Nephron (organoid): ENCODE results near the gene ABHD6.

ENCODE experiments used
- H3K27ac Mint-ChIP-seq, 3 experiments: 2 replicates each; pipeline ENCODE4 v1.8.0; 2020; ENCODE audit warnings: mixed read lengths in 3 of 3, mild to moderate bottlenecking in 2 of 3, moderate library complexity in 1 of 3
- H3K27me3 Mint-ChIP-seq: 2 replicates; pipeline ENCODE4 v1.8.0; 2021; ENCODE audit warnings: low read depth, mild to moderate bottlenecking, moderate library complexity, mixed read lengths
- H3K36me3 Mint-ChIP-seq: 2 replicates; pipeline ENCODE4 v1.8.0; 2020; ENCODE audit warnings: low read depth, mixed read lengths
- H3K4me1 Mint-ChIP-seq: 2 replicates; pipeline ENCODE4 v1.8.0; 2020; ENCODE audit warnings: mixed read lengths
- H3K4me3 Mint-ChIP-seq, 3 experiments: 2 replicates each; pipeline ENCODE4 v1.8.0; 2020; ENCODE audit warnings: mild to moderate bottlenecking in 3 of 3, mixed read lengths in 3 of 3, moderate library complexity in 2 of 3
- H3K9me3 Mint-ChIP-seq: 2 replicates; pipeline ENCODE4 v1.8.0; 2020; ENCODE audit warnings: mixed read lengths
- TF ChIP-seq, protein P1 (sequence below), 3 experiments: fragments of 200-600 bp; sonication (generic); IDR thresholded peaks; one replicate each; pipeline ENCODE4 v1.5.0; 2021; ENCODE audit warnings: antibody characterized with exemption in 3 of 3; ENCODE audit not compliant: unreplicated experiment in 3 of 3

ABHD6 gene

DNA sequence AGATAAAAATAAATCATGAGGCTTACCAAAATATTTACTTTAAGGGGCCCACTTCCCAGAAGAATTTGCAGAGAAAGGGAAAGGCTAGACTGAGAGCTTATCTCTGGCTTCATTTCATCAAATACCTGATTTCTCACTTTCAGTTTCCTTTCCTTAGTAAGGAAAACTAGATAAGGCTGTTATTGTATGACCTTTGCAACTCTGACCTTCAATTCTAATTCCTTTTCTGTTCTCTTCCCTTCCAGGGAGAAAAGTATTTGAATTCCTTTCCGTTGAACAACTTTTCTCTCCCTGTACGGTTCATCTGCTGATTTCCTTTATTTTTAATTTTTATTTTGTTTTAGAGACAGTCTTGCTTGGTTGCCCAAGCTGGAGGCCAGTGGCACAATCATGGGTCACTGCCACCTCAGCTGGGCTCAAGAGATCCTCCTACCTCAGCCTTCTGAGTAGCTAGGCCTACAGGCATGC, 88.0 kb downstream of the ABHD6 start:
- H3K4me3 Mint-ChIP-seq = no peak overlapping the region
- peak overlapping the region in 2 of 3 experiments; percentile 71 to 76 for H3K27ac Mint-ChIP-seq
- TF ChIP-seq, protein P1, sequence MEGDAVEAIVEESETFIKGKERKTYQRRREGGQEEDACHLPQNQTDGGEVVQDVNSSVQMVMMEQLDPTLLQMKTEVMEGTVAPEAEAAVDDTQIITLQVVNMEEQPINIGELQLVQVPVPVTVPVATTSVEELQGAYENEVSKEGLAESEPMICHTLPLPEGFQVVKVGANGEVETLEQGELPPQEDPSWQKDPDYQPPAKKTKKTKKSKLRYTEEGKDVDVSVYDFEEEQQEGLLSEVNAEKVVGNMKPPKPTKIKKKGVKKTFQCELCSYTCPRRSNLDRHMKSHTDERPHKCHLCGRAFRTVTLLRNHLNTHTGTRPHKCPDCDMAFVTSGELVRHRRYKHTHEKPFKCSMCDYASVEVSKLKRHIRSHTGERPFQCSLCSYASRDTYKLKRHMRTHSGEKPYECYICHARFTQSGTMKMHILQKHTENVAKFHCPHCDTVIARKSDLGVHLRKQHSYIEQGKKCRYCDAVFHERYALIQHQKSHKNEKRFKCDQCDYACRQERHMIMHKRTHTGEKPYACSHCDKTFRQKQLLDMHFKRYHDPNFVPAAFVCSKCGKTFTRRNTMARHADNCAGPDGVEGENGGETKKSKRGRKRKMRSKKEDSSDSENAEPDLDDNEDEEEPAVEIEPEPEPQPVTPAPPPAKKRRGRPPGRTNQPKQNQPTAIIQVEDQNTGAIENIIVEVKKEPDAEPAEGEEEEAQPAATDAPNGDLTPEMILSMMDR (IDR thresholded peaks at IDR 0.05; ENCODE audit: unreplicated experiment in 3 of 3) = no peak
- no peaks in the 10 kb centered on the region for H3K27me3 Mint-ChIP-seq
- no peaks in the 10 kb centered on the region for H3K36me3 Mint-ChIP-seq
- H3K4me1 Mint-ChIP-seq = peaks cover 3% of the 10 kb centered on the region
- H3K9me3 Mint-ChIP-seq = no peaks in the 10 kb centered on the region

DNA sequence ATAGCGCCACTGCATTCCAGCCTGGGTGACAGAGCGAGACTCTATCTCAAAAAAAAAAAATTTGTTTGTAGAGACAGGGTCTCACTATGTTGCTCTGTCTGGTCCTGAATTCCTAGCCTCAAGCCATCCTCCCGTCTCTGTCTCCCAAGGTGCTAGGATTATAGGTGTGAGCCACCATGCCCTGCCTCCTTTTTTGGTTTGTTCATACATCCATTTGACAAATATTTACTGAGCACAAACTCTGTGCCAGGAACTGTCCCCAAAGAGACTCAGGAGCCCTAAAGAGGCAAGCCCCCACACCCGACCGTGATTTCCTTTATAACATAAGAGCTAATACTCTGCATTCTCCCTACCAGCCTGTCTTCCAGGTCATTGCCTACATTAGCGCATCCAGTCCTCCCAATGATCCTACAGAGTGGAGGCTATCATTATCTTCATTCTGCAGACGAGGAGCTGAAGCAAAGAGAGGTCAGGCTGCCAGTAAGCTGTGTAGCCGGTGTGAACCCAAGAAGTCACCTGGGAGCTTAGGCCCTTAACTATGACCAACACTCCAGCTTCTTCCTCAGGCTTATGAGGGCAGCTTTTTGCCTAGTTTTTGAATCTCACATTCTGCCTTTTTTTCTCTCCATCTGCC, 88.8 kb downstream of the ABHD6 start:
- H3K27me3 Mint-ChIP-seq = no peaks in the 10 kb centered on the region

DNA sequence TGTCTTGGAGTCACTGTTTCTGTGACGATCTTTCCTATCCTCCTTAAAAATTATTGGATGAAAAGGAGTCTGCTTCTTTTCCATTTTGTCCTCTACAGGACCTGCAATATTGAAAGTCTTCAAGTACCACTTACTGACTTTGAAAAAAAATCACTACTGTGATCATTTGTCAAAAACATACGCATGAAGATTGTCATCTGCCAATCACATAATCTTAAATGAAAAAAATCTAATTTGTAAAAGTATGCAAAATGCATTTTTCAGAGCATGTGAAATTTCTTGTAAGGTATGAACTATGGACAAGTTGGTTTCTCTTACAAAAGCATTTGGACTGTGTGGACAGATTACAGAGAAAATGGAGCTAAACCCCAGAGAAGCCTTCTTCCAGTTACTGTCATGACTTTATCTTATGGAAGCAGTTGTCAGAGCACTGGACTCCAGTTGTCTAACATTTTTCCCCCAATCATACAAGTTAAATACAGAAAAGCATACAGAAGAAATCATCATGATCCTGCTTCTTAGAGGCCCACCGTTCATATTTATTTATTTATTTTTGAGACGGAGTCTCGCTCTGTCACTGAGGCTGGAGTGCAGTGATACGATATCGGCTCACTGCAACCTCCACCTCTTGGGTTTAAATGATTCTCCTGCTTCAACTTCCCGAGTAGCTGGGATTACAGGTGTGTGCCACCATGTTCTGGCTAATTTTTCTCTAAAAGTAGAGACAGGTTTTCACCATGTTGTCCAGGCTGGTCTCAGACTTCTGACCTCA, 91.7 kb downstream of the ABHD6 start:
- Mint-ChIP-seq H3K36me3 (no peaks in the 10 kb centered on the region), H3K4me3 (no peak overlapping the region), H3K4me1 (peaks cover 25% of the 10 kb centered on the region), H3K27me3 (peaks cover 6% of the 10 kb centered on the region), H3K9me3 (no peaks in the 10 kb centered on the region), H3K27ac (no peak overlapping the region)
- TF ChIP-seq, protein P1 (IDR thresholded peaks at IDR 0.05; ENCODE audit: unreplicated experiment in 3 of 3) = no peak

More for the DNA sequence above, 88.8 kb downstream of the ABHD6 start:
- H3K36me3 Mint-ChIP-seq = no peaks in the 10 kb centered on the region
- peaks cover 8% of the 10 kb centered on the region for H3K4me1 Mint-ChIP-seq
- H3K9me3 Mint-ChIP-seq = no peaks in the 10 kb centered on the region
- TF ChIP-seq, protein P1 (IDR thresholded peaks at IDR 0.05; ENCODE audit: unreplicated experiment in 3 of 3) = no peak
- H3K27ac Mint-ChIP-seq = peak overlapping the region; percentile 33 to 80 (median 40)
- no peak overlapping the region for H3K4me3 Mint-ChIP-seq

DNA sequence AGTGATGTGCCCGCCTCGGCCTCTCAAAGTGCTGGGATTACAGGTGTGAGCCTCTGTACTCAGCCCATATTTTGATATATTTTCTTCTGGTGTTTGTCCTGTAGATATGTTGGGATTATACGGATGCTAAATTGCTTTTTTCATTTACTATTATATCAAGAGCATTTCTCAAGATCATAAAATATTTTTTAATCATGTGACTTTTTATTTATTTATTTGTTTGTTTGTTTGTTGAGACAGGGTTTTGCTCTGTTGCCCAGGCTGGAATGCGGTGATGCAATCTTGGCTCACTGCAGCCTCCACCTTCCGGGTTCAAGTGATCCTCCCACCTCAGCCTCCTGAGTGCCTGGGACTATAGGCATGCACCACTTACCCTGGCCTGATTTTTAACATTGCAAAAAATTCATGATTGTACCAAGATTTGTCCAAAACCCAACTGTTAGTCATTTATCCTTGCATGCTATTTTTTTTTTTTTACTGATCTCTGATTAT, 92.4 kb downstream of the ABHD6 start:
- Mint-ChIP-seq H3K4me1 (peaks cover 31% of the 10 kb centered on the region), H3K27ac (no peak overlapping the region), H3K4me3 (no peak overlapping the region), H3K27me3 (peaks cover 6% of the 10 kb centered on the region), H3K36me3 (no peaks in the 10 kb centered on the region), H3K9me3 (no peaks in the 10 kb centered on the region)
- TF ChIP-seq, protein P1 (IDR thresholded peaks at IDR 0.05; ENCODE audit: unreplicated experiment in 3 of 3) = no peak

DNA sequence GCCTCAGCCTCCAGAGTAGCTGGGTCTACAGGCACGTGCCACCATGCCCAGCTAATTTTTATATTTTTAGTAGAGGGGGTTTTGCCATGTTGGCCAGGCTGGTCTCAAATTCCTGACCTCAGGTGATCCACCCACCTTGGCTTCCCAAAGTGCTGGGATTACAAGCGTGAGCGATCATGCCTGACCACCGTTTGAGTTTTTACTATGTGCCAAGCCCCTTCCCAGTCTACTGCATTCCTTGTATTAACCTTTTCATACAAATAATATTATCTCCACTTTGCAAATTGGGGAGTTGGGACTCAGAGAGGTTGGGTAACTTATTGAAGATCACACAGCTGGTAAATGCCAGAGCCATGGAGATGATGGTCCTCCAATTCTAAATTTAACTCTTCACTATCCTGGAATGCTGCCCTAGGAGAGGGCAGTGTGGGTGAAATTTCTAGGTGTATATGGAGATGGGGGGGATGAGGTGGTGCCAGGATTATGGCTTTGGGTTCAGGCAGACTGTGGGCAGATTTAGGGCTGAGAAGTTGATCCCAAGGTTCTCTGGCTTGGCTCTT, 94.1 kb downstream of the ABHD6 start:
- H3K36me3 Mint-ChIP-seq = no peaks in the 10 kb centered on the region
- peak overlapping the region; percentile 82 to 87 (median 84) for H3K4me3 Mint-ChIP-seq
- H3K9me3 Mint-ChIP-seq = no peaks in the 10 kb centered on the region
- peak overlapping the region in 2 of 3 experiments; percentile 16 to 59 for H3K27ac Mint-ChIP-seq
- H3K27me3 Mint-ChIP-seq = peaks cover 6% of the 10 kb centered on the region
- peaks cover 38% of the 10 kb centered on the region for H3K4me1 Mint-ChIP-seq
- TF ChIP-seq, protein P1 (IDR thresholded peaks at IDR 0.05; ENCODE audit: unreplicated experiment in 3 of 3) = no peak
